Fibroblast of the conjunctiva (primary cell): Measurements from ENCODE around the gene ABCB1.

Experiments
- DNase-seq: peaks from one replicate; pipeline ENCODE4 v3.0.0-alpha.2; 2010; ENCODE audit warnings: low read depth

The ABCB1 gene

GRCh38 chr7:87600130-87601124 is at the start of gene ABCB1:
ABCB1 (minus strand) TSS chr7:87600884; CDS start chr7:87600184, 700 bp downstream.
- DNase-seq: no peak

DNA sequence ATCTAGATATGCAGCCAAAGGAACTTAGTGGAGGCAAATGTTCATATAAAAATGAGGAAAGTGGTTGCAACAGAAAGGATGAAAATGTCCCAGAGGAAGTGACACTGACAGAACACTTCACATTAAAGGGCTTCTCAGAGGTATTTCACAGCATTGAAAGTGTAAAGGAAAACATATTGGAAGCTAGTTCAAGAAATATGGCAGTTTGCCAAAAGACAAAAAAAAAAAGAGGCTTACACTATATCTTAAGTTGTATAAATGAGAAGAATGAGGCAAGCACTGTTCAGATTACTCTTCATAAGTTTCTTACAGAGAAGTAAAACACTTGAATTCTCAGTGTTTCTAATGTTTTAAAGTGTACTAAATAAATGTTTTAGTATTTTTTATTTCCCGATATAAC is 47.6 kb upstream of the ABCB1 start:
- no peak for DNase-seq

- no peak for DNase-seq
Observed at GRCh38 chr7:87645446-87645845, 44.8 kb upstream of the ABCB1 start.

- DNase-seq: no peak
Observed at GRCh38 chr7:87635921-87636320, 35.2 kb upstream of the ABCB1 start.

DNA sequence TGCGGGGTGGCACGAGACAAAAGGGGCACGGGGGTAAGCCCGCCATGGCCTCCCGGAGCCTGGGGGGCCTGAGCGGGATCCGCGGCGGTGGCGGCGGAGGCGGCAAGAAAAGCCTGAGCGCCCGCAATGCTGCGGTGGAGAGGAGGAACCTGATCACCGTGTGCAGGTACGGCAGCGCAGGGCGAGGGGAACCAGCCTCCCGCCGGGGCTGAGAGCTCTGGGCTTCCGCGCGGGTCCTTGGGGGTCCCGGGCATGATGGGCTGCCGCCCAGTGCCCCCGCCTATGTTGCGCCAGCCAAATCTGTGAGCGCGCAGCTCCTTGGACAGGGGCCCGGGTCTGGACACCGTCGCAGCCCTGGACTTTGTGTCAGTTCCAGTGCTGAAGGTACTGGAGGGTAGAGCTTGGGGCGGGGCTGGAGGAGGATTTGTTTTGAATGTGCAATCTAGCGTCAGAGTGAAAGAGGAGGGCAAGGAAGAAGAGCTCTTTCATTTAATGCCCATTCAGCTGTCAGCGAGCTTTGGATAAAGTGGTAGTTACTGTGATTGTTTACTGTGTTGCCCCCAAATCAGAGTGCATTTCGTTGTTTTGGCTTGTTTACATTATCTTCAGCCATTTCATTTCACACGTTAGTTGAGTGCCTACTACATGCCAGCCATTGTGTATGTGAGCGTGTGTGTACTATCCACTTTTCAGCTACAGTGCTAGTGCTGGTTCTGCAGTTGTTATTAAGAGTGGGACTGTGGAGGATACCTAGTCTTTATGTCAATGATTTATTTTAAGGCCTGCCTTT is 28.3 kb upstream of the ABCB1 start:
- DNase-seq: no peak

DNA sequence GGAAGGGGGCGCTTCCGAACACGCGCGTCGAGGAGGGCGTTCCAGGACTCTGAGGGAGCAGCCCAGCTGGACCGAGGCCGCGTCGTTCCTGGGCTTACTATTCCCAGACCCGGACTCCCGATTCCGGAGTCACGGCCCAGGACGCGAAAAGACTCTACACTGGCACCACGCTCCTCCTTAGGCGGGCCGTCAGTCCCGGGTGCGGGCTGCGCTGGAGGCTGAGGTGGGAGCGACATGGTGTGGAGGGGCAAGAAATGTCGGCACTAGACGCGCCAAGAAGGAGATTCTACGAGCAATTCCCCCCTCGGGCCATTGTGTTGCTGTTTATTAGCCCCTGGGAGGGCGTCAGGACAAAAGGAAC is 26.9 kb upstream of the ABCB1 start:
- DNase-seq: no peak

- no peak for DNase-seq
Observed at GRCh38 chr7:87625101-87625500, 24.4 kb upstream of the ABCB1 start.

GRCh38 chr7:87624628-87625027 is 23.9 kb upstream of the ABCB1 start:
- DNase-seq: no peak

GRCh38 chr7:87615197-87615596 is 14.5 kb upstream of the ABCB1 start:
- no peak for DNase-seq

DNA sequence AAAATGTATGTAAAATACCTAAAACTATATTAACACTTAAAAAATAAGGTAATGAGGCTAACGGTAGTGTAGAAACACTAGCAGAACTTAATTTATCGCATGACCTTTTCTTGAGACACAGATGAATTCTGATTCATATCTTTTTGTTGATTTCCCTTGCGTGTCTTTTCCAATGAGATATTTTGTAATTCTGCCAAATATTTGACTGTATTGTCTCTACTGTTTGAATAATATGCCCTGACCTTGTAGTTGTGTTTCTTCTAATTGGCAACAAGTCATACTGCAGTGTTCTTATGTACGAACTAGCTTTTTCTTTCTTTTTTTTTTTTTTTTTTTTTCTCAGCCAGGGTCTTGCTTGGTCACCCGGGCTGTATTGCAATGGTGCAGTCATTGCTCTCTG is 9.2 kb upstream of the ABCB1 start:
- no peak for DNase-seq

- no peak for DNase-seq
Observed at GRCh38 chr7:87608431-87608830, 7.7 kb upstream of the ABCB1 start.

- no peak for DNase-seq
Observed at GRCh38 chr7:87604264-87604663, 3.6 kb upstream of the ABCB1 start.

GRCh38 chr7:87599336-87599735 is 1.3 kb downstream of the ABCB1 start:
- no peak for DNase-seq

DNA sequence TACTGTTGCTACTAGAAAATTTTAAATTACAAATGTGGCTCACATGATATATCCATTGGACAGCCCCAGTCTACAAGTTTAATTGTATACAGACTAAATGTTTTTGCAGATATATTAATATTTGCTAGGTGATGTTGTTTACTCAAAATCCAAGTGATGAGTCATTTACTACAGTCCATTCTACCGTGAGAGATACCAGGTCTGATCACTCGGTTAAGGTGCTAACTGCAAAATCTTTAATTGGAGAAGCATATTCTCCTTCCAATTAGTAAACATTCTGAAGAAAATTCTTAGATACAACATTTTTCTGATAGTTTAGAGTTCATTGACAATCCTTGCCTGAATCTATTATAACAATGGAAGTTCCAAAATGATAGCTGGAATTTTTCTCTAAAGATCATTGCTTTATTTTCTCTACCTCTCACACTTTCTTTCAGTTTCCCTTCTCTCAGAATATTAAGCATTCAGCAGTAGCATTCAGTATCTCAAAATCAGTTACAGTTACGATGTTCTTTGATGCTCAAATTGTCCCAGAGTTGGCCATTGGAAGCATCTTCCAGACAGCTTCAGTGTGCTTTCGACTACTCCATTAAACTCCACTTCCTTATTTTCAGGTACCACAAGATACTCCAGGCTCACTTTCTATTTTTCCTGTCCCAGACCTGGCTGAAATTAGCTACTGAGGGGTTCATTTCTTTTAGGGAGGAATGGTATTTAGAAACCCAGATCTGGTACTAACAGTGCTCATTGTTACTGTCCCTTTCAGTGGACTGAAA is 2.3 kb downstream of the ABCB1 start:
- DNase-seq: no peak

- DNase-seq: no peak
Observed at GRCh38 chr7:87596696-87597095, 4.0 kb downstream of the ABCB1 start.

DNA sequence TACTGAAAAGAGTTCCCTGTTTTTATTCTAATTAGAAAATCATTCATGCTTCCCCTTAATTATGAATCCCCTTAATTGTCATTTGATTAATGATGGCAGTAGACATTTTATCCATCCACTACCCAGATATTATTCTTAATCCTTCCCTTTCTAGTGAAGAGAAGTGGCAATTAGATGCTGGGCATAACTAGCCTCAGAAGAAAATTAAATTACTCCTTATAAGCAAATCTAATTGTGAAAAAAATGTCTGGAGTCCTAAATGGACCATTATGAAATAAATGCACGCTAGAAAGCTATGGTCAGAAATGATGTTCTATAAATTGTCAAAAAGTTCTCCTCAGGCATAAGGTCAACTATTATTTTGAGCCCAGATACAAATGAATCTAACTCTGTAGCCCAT is 4.5 kb downstream of the ABCB1 start:
- no peak for DNase-seq

DNA sequence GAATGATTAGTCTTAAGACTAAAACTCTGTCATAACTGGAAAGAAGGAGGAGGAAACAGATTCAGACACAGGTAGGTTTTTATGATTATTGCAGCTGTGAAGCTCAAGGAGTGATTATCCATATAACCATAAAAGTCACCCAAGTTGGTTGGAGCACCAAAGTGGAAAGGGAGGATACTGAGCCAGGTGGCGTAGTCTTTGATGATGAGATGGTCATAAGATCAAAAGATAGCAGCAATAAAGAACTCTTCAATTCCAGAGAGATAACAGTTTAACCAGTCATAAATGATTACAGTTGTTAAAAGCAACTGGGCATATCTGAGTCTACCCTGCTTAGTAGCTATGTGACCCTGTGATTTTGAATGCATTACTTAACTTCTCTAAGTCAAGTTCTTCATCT is 8.4 kb downstream of the ABCB1 start:
- no peak for DNase-seq

DNA sequence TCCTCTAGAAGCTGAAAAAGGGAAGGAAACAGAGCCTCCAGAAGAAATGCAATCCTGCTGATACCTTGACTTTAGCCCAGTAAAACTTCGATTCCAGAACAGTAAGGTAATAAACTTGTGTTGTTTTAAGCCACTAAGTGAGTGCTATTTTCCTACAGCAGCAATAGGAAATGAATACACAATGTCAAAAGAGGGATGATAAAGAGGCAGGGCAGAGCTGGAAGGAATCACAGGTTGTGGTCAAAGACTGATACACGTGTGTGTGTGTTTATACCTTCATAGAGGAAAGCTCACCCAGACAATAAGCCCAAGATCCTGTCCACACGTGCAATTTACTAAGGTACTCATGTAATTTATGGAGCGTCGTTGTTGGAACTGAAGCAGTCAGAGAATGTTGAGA is 9.5 kb downstream of the ABCB1 start:
- no peak for DNase-seq

GRCh38 chr7:87590578-87590977 is 10.1 kb downstream of the ABCB1 start:
- no peak for DNase-seq

DNA sequence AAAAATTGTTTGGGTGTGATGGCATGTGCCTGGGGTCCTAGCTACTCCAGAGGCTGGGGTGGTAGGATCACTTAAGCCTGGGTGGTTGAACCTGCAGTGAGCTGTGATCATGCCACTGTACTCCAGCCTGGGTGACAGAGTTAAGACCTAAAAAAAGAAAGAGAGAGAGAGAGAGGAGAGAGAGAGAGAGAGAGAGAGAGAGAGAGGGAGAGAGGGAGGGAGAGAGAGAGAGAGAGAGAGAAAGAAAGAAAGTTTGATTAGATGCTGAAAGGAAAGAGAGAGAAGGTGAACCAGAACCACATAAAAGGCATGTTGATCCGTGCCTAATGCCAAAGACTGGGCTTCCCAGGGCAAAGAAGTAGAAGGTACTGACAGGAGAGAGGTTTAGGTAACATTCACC is 11.1 kb downstream of the ABCB1 start:
- no peak for DNase-seq

DNA sequence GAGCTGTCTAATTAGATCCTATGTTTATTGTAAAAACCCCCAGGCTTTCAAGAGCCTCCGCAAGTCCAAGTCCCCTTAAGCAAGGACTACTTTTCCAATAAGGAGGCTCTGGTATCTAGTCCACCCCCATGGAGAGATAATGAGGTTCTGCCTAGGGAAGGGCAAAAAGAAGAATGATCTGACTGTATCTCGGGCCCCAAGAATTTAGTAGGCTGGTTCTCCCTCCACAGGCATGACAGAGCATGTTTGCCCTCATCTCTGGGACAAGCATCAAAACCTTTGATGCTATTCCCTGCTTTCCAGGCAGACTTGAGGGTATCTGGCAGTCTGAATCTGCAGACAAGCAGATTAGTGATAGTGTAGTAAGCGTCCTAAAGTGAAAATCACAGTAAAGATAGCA is 19.0 kb downstream of the ABCB1 start:
- no peak for DNase-seq

GRCh38 chr7:87580636-87581035 is 20.0 kb downstream of the ABCB1 start:
- no peak for DNase-seq
